ENCODE data around the gene RASGEF1B.

DNA sequence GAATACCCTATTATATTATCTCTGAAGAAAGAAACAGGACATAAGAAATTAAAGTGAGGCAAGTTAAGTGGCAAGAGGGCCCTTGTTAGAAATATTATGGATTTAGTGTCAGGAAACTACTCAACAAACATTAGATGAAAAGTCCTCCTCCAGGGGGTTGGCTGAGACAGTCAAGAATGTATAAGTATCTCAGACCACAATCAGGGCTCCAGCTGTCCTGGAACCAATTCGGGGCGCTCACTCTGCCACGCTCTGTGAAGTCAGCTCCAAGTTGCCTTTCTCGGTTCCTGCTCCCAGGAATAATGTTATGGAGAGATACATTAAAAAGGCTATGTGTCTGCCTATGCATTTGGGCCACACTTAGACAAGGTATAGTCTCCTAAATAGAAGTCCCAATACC lies 73.3 kb downstream of the RASGEF1B start:
- TF ChIP-seq, protein P1, sequence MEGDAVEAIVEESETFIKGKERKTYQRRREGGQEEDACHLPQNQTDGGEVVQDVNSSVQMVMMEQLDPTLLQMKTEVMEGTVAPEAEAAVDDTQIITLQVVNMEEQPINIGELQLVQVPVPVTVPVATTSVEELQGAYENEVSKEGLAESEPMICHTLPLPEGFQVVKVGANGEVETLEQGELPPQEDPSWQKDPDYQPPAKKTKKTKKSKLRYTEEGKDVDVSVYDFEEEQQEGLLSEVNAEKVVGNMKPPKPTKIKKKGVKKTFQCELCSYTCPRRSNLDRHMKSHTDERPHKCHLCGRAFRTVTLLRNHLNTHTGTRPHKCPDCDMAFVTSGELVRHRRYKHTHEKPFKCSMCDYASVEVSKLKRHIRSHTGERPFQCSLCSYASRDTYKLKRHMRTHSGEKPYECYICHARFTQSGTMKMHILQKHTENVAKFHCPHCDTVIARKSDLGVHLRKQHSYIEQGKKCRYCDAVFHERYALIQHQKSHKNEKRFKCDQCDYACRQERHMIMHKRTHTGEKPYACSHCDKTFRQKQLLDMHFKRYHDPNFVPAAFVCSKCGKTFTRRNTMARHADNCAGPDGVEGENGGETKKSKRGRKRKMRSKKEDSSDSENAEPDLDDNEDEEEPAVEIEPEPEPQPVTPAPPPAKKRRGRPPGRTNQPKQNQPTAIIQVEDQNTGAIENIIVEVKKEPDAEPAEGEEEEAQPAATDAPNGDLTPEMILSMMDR (IDR thresholded peaks at IDR 0.05; ENCODE audit: insufficient read depth, low read length, poor library complexity, severe bottlenecking) = no peak
- no peak for TF ChIP-seq EZH2phosphoT487 (conservative IDR thresholded peaks at IDR 0.05; ENCODE audit: low read length)
